Esophagus muscularis mucosa (tissue), 4 donors: ENCODE data around the gene HNRNPA2B1.
"Not testable (repeated sequence)": the region's sequence is repeated elsewhere in the genome, so short reads cannot be mapped to it uniquely, and the experiment has no call there.

Source experiments
- CTCF ChIP-seq, 3 experiments: fragments of 200-600 bp in 2 of 3; fragments of 450-650 bp in 1 of 3; sonication (generic) in 2 of 3; IDR thresholded peaks; one replicate each; pipeline ENCODE4 v1.5.1; 2017 to 2019; ENCODE audit warnings: antibody characterized with exemption in 3 of 3, mild to moderate bottlenecking in 2 of 3, moderate library complexity in 1 of 3
- EP300 ChIP-seq: sonication (generic); formaldehyde crosslinking; IDR thresholded peaks from one replicate; pipeline ENCODE4 v1.6.1; 2017; ENCODE audit warnings: antibody characterized with exemption
- POLR2A ChIP-seq: fragments of 450-650 bp; IDR thresholded peaks from one replicate; pipeline ENCODE4 v1.6.1; 2017; ENCODE audit warnings: antibody characterized with exemption, moderate library complexity, mild to moderate bottlenecking, low read depth

- not testable (repeated sequence) for TF ChIP-seq CTCF (IDR thresholded peaks at IDR 0.05); POLR2A; EP300
Observed at GRCh38 chr7:26184281-26185101, 16.1 kb downstream of the HNRNPA2B1 start.
